A549 (cell line): ENCODE measurements around the gene OSBPL9.

Experiments used
- CTCF ChIP-seq: fragments of >200 bp; sonication (Bioruptor Twin); formaldehyde crosslinking; IDR thresholded peaks from 3 replicates; pipeline ENCODE4 v1.5.1; 2016
- E2F6 ChIP-seq: IDR thresholded peaks from 2 replicates; pipeline ENCODE4 v1.6.1; 2012; ENCODE audit warnings: low read depth, borderline replicate concordance
- EP300 ChIP-seq, 2 experiments: fragments of >200 bp; sonication (Bioruptor Twin); formaldehyde crosslinking; IDR thresholded peaks; 2 replicates in 1 of 2; 3 replicates in 1 of 2; pipeline ENCODE4 v1.6.1; 2016 to 2017
- HMGXB4 ChIP-seq: fragments of 250-450 bp; sonication (Bioruptor Pico); IDR thresholded peaks from 2 replicates; pipeline ENCODE4 v1.5.0; 2021; ENCODE audit warnings: mild to moderate bottlenecking, moderate library complexity, borderline replicate concordance
- HOXB5 ChIP-seq: fragments of 250-450 bp; sonication (Bioruptor Pico); IDR thresholded peaks from 2 replicates; pipeline ENCODE4 v1.5.0; 2020; ENCODE audit warnings: mild to moderate bottlenecking, moderate library complexity
- KDM5A ChIP-seq: fragments of 200-600 bp; sonication (generic); IDR thresholded peaks from 2 replicates; pipeline ENCODE4 v1.6.1; 2016; ENCODE audit warnings: antibody characterized with exemption, mild to moderate bottlenecking
- MAX ChIP-seq: IDR thresholded peaks from 2 replicates; pipeline ENCODE4 v1.6.1; 2012
- MAZ ChIP-seq: fragments of 150-350 bp; IDR thresholded peaks from 2 replicates; pipeline ENCODE4 v1.6.1; 2014; ENCODE audit warnings: antibody characterized with exemption, low read depth, low read length, borderline replicate concordance
- POLR2A ChIP-seq: IDR thresholded peaks from 2 replicates; pipeline ENCODE4 v1.6.1; 2012; ENCODE audit warnings: mild to moderate bottlenecking, low read length
- POLR2AphosphoS2 ChIP-seq: conservative IDR thresholded peaks from 2 replicates; pipeline ENCODE4 v1.6.1; 2012; ENCODE audit warnings: low read length, improper control_type of control experiment, inconsistent platforms
- RAD21 ChIP-seq, 2 experiments: fragments of >200 bp in 1 of 2; sonication (Bioruptor Twin) in 1 of 2; formaldehyde crosslinking in 1 of 2; IDR thresholded peaks in 1 of 2; conservative IDR thresholded peaks in 1 of 2; 2 replicates in 1 of 2; 3 replicates in 1 of 2; pipeline ENCODE4 v1.6.1; 2012 to 2018; ENCODE audit warnings: inconsistent platforms in 1 of 2
- REST ChIP-seq: fragments of 200-600 bp; sonication (generic); IDR thresholded peaks from 2 replicates; pipeline ENCODE4 v1.6.1; 2016; ENCODE audit warnings: antibody characterized with exemption, mild to moderate bottlenecking, moderate library complexity
- RNF2 ChIP-seq: fragments of 200-600 bp; sonication (generic); IDR thresholded peaks from 2 replicates; pipeline ENCODE4 v1.6.1; 2016; ENCODE audit warnings: low read depth, mild to moderate bottlenecking, antibody characterized with exemption, moderate library complexity, borderline replicate concordance

GRCh38 chr1:51600965-51601364, 15.9 kb upstream of the OSBPL9 start:
- TF ChIP-seq EP300 (IDR thresholded peaks at IDR 0.05) = no peak
- no peak for TF ChIP-seq E2F6
- no peak for TF ChIP-seq REST
- TF ChIP-seq CTCF = no peak
- TF ChIP-seq POLR2A = no peak
- TF ChIP-seq HOXB5 = no peak
- no peak for TF ChIP-seq KDM5A
- no peak for TF ChIP-seq MAZ
- no peak for TF ChIP-seq MAX
- TF ChIP-seq RNF2 = no peak
- no peak for TF ChIP-seq RAD21 (conservative IDR thresholded peaks at IDR 0.05 in 1 of 2, IDR thresholded peaks at IDR 0.05 in 1 of 2)
- no peak for TF ChIP-seq HMGXB4 (CRISPR knock-in tag)
- no peak for TF ChIP-seq POLR2AphosphoS2
